ENCODE results near the gene IGF1R.

DNA sequence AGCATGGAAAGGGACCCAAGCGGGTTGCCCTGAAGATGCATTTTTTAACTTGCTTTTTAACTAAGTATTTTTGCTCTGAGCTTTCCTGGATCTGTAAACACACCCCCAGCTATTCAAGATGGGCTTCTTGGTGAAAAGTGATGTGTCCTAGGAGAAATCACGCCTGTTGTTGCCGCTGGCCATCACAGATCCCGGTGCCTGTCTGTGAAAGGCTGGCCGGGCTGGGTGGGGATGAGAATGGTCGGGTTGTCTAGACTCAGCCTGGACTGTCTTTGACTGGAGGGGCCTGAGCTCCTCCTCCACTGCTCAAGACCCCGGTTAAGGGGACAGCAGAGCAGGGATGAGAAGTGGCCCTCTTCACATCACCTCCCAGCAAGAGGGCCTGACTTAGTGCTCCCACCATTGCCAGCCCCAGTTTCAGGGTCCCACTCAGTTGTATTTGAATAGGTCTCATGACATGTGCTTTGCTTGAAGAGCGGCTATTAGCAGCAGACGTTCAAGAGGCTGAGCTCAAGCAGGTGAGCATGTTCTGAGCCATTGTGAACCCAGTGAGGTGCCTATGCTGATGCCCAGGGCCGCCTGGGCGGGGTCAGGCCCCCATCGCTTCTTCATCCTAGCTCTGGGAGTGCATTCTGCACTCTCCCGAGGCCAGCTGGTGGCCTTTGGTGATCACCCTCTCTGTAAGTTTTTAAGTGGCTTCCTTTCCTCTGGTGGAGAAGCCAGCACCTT lies 79.9 kb downstream of the IGF1R start:
- TF ChIP-seq, protein P1, sequence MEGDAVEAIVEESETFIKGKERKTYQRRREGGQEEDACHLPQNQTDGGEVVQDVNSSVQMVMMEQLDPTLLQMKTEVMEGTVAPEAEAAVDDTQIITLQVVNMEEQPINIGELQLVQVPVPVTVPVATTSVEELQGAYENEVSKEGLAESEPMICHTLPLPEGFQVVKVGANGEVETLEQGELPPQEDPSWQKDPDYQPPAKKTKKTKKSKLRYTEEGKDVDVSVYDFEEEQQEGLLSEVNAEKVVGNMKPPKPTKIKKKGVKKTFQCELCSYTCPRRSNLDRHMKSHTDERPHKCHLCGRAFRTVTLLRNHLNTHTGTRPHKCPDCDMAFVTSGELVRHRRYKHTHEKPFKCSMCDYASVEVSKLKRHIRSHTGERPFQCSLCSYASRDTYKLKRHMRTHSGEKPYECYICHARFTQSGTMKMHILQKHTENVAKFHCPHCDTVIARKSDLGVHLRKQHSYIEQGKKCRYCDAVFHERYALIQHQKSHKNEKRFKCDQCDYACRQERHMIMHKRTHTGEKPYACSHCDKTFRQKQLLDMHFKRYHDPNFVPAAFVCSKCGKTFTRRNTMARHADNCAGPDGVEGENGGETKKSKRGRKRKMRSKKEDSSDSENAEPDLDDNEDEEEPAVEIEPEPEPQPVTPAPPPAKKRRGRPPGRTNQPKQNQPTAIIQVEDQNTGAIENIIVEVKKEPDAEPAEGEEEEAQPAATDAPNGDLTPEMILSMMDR (IDR thresholded peaks at IDR 0.05): no peak
- TF ChIP-seq POLR2AphosphoS5 (IDR thresholded peaks at IDR 0.05) (no peak), POLR2A (IDR thresholded peaks at IDR 0.05) (no peak)

All from suprapubic skin (tissue), 4 donors.